MM.1S (cell line): ENCODE results near the gene CLEC14A.

ENCODE experiments used
- DNase-seq: peaks from one replicate; pipeline ENCODE4 v3.0.0-alpha.2; 2015
- H2AFZ ChIP-seq: fragments of 300-600 bp; sonication (generic); 2 replicates; pipeline ENCODE4 v1.6.0; 2016; ENCODE audit warnings: antibody characterized with exemption, low read length
- H3F3A ChIP-seq: fragments of 300-600 bp; sonication (generic); 2 replicates; pipeline ENCODE4 v1.6.1; 2016; ENCODE audit warnings: mild to moderate bottlenecking, antibody characterized with exemption, low read length, moderate library complexity, mixed read lengths; ENCODE audit not compliant: insufficient read depth
- H3K27ac ChIP-seq: fragments of 300-600 bp; sonication (generic); 2 replicates; pipeline ENCODE4 v1.5.1; 2016; ENCODE audit warnings: mild to moderate bottlenecking, low read length
- H3K27me3 ChIP-seq: fragments of 300-600 bp; sonication (generic); replicated peaks from 2 replicates; pipeline ENCODE4 v1.6.0; 2016; ENCODE audit warnings: low read length; ENCODE audit not compliant: insufficient read depth
- H3K36me3 ChIP-seq: fragments of 300-600 bp; sonication (generic); replicated peaks from 2 replicates; pipeline ENCODE4 v1.6.1; 2016; ENCODE audit warnings: mild to moderate bottlenecking, low read length, mixed read lengths; ENCODE audit not compliant: insufficient read depth
- H3K4me1 ChIP-seq: fragments of 300-600 bp; sonication (generic); 2 replicates; pipeline ENCODE4 v1.6.1; 2016; ENCODE audit warnings: low read length, mixed read lengths
- H3K4me2 ChIP-seq: fragments of 300-600 bp; sonication (generic); 2 replicates; pipeline ENCODE4 v1.6.0; 2016; ENCODE audit warnings: low read depth, low read length
- H3K4me3 ChIP-seq: fragments of 300-600 bp; sonication (generic); 2 replicates; pipeline ENCODE4 v1.5.1; 2016; ENCODE audit warnings: low read length, mixed read lengths
- H3K79me2 ChIP-seq: fragments of 300-600 bp; sonication (generic); 2 replicates; pipeline ENCODE4 v1.6.1; 2016; ENCODE audit warnings: mixed run types, low read length, mixed read lengths
- H3K9ac ChIP-seq: fragments of 300-600 bp; sonication (generic); 2 replicates; pipeline ENCODE4 v1.6.1; 2016; ENCODE audit warnings: low read length, mixed read lengths
- H3K9me2 ChIP-seq: fragments of 300-600 bp; sonication (generic); replicated peaks from 2 replicates; pipeline ENCODE4 v1.6.1; 2016; ENCODE audit warnings: mild to moderate bottlenecking, low read length, mixed read lengths; ENCODE audit not compliant: insufficient read depth
- H3K9me3 ChIP-seq: fragments of 300-600 bp; sonication (generic); replicated peaks from 2 replicates; pipeline ENCODE4 v1.6.1; 2016; ENCODE audit warnings: mild to moderate bottlenecking, low read length, mixed read lengths; ENCODE audit not compliant: insufficient read depth
- H4K20me1 ChIP-seq: fragments of 300-600 bp; sonication (generic); 2 replicates; pipeline ENCODE4 v1.6.1; 2016; ENCODE audit warnings: mild to moderate bottlenecking, low read length, moderate library complexity, mixed read lengths; ENCODE audit not compliant: insufficient read depth
- CTCF ChIP-seq: fragments of 300-600 bp; sonication (generic); IDR thresholded peaks from 2 replicates; pipeline ENCODE4 v1.5.1; 2016; ENCODE audit warnings: antibody characterized with exemption, low read length, mixed read lengths
- EZH2 ChIP-seq: fragments of 300-600 bp; sonication (generic); optimal IDR thresholded peaks from 2 replicates; pipeline ENCODE3; 2017; ENCODE audit warnings: low read depth, mild to moderate bottlenecking, antibody characterized with exemption, low read length, mixed read lengths
- EZH2phosphoT487 ChIP-seq: fragments of 300-600 bp; sonication (generic); IDR thresholded peaks from 2 replicates; pipeline ENCODE4 v1.6.1; 2018; ENCODE audit warnings: antibody characterized with exemption, low read length

The CLEC14A gene

GRCh38 chr14:38207736-38208617 lies 47.9 kb downstream of the CLEC14A start, which contains the start of gene SSTR1:
TSS of gene SSTR1 (plus strand) at chr14:38207904. CDS start at chr14:38209390, 1,486 bp downstream.
- no peak within 1 kb of the TSS for H3K4me2 ChIP-seq
- H3K4me1 ChIP-seq: no peaks in the 10 kb centered on the region
- no peak for DNase-seq
- TF ChIP-seq EZH2phosphoT487 (no peak), CTCF (no peak), EZH2 (no peak)
- H3K9me3 ChIP-seq: no peaks in the 10 kb centered on the region
- no peak within 1 kb of the TSS for H3K27ac ChIP-seq
- no peaks in the 10 kb centered on the region for H3K9me2 ChIP-seq
- H4K20me1 ChIP-seq: no peaks in the 10 kb centered on the region
- H3K27me3 ChIP-seq: no peaks in the 10 kb centered on the region
- H2AFZ ChIP-seq: no peak within 1 kb of the TSS
- H3K4me3 ChIP-seq: no peak within 1 kb of the TSS
- no peaks in the 10 kb centered on the region for H3F3A ChIP-seq
- H3K9ac ChIP-seq: no peak within 1 kb of the TSS
- H3K36me3 ChIP-seq: no peaks in the 10 kb centered on the region
- no peaks in the 10 kb centered on the region for H3K79me2 ChIP-seq

- Histone ChIP-seq H3K36me3 (no peaks in the 10 kb centered on the region), H3K9me3 (no peaks in the 10 kb centered on the region), H3K27ac (no peak overlapping the region), H3K4me1 (no peaks in the 10 kb centered on the region), H3K9me2 (no peaks in the 10 kb centered on the region), H2AFZ (no peak overlapping the region), H3K27me3 (no peaks in the 10 kb centered on the region), H3K4me3 (no peak overlapping the region), H3K79me2 (no peaks in the 10 kb centered on the region), H3F3A (no peaks in the 10 kb centered on the region), H3K4me2 (no peak overlapping the region), H3K9ac (no peak overlapping the region), H4K20me1 (no peaks in the 10 kb centered on the region)
- DNase-seq: no peak
- TF ChIP-seq EZH2 (no peak), CTCF (no peak), EZH2phosphoT487 (no peak)
Measured at GRCh38 chr14:38207377-38207735, 48.5 kb downstream of the CLEC14A start.

GRCh38 chr14:38206689-38207376 lies 49.1 kb downstream of the CLEC14A start:
- H3K27ac ChIP-seq: no peak overlapping the region
- no peaks in the 10 kb centered on the region for H3K9me2 ChIP-seq
- no peak for TF ChIP-seq EZH2
- TF ChIP-seq EZH2phosphoT487: no peak
- no peak for TF ChIP-seq CTCF
- no peaks in the 10 kb centered on the region for H3K9me3 ChIP-seq
- no peak overlapping the region for H3K4me2 ChIP-seq
- H3K4me3 ChIP-seq: no peak overlapping the region
- no peaks in the 10 kb centered on the region for H3F3A ChIP-seq
- H3K27me3 ChIP-seq: no peaks in the 10 kb centered on the region
- H3K4me1 ChIP-seq: no peaks in the 10 kb centered on the region
- H3K36me3 ChIP-seq: no peaks in the 10 kb centered on the region
- DNase-seq: no peak
- no peak overlapping the region for H3K9ac ChIP-seq
- no peaks in the 10 kb centered on the region for H4K20me1 ChIP-seq
- H3K79me2 ChIP-seq: no peaks in the 10 kb centered on the region
- no peak overlapping the region for H2AFZ ChIP-seq
